GM23338 (cell line): ENCODE data around the gene IL19.

Experiments used
- CTCF ChIP-seq, 2 experiments: fragments of 200-600 bp in 1 of 2; sonication (generic) in 1 of 2; conservative IDR thresholded peaks; 2 replicates each; pipeline versions ENCODE4 v1.5.1 to v1.6.1; 2016 to 2017; ENCODE audit warnings: antibody characterized with exemption in 2 of 2, low read depth in 2 of 2, mild to moderate bottlenecking in 2 of 2, moderate library complexity in 1 of 2
- EZH2 ChIP-seq: fragments of 200-600 bp; sonication (generic); IDR thresholded peaks from one replicate; pipeline ENCODE4 v1.8.0; 2017; ENCODE audit warnings: antibody characterized with exemption, mild to moderate bottlenecking, low read depth; ENCODE audit not compliant: unreplicated experiment
- JUNB ChIP-seq: IDR thresholded peaks from one replicate; pipeline ENCODE4 v1.6.1; 2016; ENCODE audit warnings: antibody characterized with exemption; ENCODE audit not compliant: unreplicated experiment
- POLR2AphosphoS5 ChIP-seq: IDR thresholded peaks from 2 replicates; pipeline ENCODE4 v1.6.1; 2016; ENCODE audit warnings: antibody characterized with exemption, low read depth

- TF ChIP-seq CTCF (conservative IDR thresholded peaks at IDR 0.05; ENCODE audit: low read depth in 2 of 2) (no peak), EZH2 (no peak), JUNB (no peak), POLR2AphosphoS5 (no peak)
Measured at GRCh38 chr1:206834711-206835110, 64.1 kb downstream of the IL19 start.
